ENCODE results near the gene MRC2. TPM values are rescaled to one million over a fixed set of nuclear protein-coding genes. Genes with fewer than 3 reads are reported as not detected.
"Not testable (repeated sequence)": the region's sequence is repeated elsewhere in the genome, so short reads cannot be mapped to it uniquely, and the experiment has no call there.

Gene MRC2
- total RNA-seq, 2 donors from 2014 or later, result 60.3 to 130 TPM

GRCh38 chr17:62692159-62692651, 64.7 kb downstream of the MRC2 start:
- intact Hi-C loops (cut with DNase I), result no loop called here
- DNase-seq (ENCODE audit: low spot score), result no peak

GRCh38 chr17:62692721-62693431, 65.4 kb downstream of the MRC2 start:
- intact Hi-C loops (cut with DNase I), result no loop called here
- no peak for DNase-seq (ENCODE audit: low spot score)

- DNase-seq (ENCODE audit: low spot score), result no peak
- intact Hi-C loops (cut with DNase I), result no loop called here
Measured at GRCh38 chr17:62693616-62694409, 66.3 kb downstream of the MRC2 start.

- intact Hi-C loops (cut with DNase I); DNase-seq (ENCODE audit: low spot score): not testable (repeated sequence)
Measured at GRCh38 chr17:62695093-62695738, 67.7 kb downstream of the MRC2 start.

DNA sequence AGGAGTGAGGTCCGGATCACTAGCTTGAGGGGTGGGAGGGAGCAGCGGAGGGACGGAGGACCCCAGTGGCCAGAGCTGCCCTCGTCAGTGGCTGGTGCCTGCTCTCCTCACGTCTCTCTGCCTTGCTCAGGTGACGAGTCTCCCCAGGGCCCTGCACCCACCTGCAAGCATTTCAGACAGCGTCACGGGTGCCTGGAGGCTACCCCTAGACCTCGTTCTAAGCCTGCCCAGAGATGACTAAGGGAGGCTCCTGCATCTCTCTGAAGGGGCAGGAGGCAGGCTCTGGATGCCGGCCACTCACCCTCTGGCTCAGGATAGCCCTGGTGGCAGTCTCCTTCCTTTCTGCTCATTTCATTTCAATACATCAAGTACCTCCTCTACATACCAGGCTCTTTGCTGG, 68.8 kb downstream of the MRC2 start:
- DNase-seq (ENCODE audit: low spot score), result peak; percentile 66

GRCh38 chr17:62696726-62697490, 69.4 kb downstream of the MRC2 start:
- peak; percentile 81 for DNase-seq (ENCODE audit: low spot score)

More for the DNA sequence above, 68.8 kb downstream of the MRC2 start:
- intact Hi-C loops (cut with DNase I), result no loop called here

GRCh38 chr17:62698459-62698858, 71.0 kb downstream of the MRC2 start:
- intact Hi-C loops (cut with DNase I), result not testable (repeated sequence)
- peak; percentile 54 for DNase-seq (ENCODE audit: low spot score)

More at GRCh38 chr17:62696726-62697490, 69.4 kb downstream of the MRC2 start:
- intact Hi-C loops (cut with DNase I), result no loop called here

DNA sequence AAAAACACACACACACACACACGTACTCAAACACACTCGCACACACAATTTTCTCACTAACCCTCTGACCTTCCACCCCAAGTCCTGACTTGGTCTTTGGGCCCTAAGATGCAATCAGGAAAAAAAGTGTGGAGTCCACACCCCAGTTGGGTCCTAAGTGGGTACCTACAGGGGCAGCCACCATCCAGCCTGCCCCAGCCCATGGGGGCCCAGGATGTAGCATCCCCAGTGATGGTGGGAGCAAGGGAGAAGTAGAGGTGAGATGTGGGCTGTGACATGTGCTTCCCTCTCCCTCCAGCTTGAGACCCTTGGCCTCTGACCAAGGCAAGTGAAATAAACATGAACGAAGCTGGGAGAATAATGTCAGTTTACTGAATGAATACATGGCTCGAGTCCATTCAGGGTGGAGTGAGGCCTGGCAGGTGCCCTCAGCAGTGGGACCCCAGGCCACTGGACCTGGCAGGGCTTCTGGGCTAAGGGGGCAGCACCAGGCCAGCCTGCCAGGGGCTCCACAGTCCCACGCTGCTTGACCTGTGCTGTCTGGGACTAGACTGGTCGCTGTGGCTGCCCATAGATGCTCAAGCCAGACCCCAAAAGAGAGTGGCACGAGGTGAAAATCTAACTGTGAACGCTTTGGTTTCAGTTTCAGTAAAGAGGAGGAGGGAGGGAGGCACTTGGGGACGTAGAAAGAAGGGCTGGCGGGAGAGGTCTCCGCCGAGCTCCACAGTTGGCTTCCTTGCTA, 73.7 kb downstream of the MRC2 start:
- DNase-seq (ENCODE audit: low spot score), result peak; percentile 54
- intact Hi-C loops (cut with DNase I), result loop anchor here (5.0 kb wide), 2 partner anchors 266 to 711 kb away; partner anchors contain the start of gene TANC2 (in 1 of the 2)

GRCh38 chr17:62701706-62702085, 74.2 kb downstream of the MRC2 start:
- intact Hi-C loops (cut with DNase I), result loop anchor here (5.0 kb wide), 2 partner anchors 266 to 711 kb away; partner anchors contain the start of gene TANC2 (in 1 of the 2)
- peak; percentile 55 for DNase-seq (ENCODE audit: low spot score)

DNA sequence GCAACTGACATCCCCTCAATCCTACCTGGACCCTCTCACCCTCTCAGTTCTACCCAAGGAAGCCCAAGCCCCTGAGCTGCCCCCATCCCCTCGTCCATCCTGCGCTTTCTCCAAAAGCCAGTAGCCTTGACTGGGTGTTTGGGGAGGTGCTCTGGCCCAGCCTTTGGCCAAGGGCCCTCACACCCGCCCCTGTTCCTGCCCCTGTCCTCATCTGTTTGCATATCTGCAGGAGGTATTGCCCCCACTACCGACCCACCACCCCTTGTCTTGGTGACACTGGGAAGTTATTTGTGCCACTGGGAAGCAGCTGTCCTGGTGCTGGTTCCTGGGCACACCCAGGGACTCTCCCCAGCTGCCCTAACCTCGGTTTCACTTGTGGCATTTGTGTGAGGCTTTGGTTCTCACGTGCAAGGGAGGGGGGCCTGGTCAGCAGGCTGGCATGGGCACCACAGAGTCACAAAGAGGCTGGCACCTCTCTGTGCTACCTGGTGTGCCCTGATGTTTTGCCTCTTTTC, 75.3 kb downstream of the MRC2 start:
- peak; percentile 46 for DNase-seq (ENCODE audit: low spot score)
- intact Hi-C loops (cut with DNase I), result loop anchor here (5.0 kb wide), 2 partner anchors 264 to 709 kb away; partner anchors contain the start of gene TANC2 (in 1 of the 2)

- intact Hi-C loops (cut with DNase I), result loop anchor here (5.0 kb wide), 2 partner anchors 264 to 709 kb away; partner anchors contain the start of gene TANC2 (in 1 of the 2)
- DNase-seq (ENCODE audit: low spot score), result peak; percentile 83
Measured at GRCh38 chr17:62703261-62703775, 75.8 kb downstream of the MRC2 start.

DNA sequence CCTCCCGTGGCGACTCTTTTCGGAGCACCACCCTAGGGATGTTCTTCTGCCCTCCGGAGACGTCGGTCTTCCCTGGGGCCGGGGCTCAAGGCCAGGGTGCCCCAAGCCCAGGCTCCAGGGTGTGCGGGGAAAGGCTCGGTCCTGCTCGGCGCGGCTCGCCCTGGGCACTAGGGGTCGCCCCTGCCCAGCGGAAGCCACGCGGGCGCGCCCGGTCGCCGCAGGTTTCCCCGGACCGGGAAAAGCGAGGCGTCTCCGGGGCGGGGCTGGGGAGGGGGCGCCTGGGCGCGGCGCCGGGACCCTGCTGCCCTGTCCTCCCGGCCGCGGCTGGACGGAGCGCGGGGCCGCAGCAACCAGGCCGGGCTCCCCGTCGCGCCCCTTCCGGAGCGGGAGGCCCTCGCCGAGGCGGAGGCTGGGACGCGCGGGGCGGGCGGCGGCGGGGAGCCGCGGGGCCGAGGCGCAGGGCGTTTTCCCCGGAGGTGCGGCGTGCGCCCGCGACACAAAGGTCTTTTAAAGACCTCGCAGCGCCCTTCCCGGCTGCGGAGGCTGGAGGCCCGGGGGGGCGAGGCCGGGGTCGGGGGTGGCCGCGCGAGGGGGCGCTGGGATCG, 76.4 kb downstream of the MRC2 start:
- DNase-seq (ENCODE audit: low spot score), result peak; percentile 94
- intact Hi-C loops (cut with DNase I), result loop anchor here (5.0 kb wide), 2 partner anchors 263 to 708 kb away; partner anchors contain the start of gene TANC2 (in 1 of the 2)

DNA sequence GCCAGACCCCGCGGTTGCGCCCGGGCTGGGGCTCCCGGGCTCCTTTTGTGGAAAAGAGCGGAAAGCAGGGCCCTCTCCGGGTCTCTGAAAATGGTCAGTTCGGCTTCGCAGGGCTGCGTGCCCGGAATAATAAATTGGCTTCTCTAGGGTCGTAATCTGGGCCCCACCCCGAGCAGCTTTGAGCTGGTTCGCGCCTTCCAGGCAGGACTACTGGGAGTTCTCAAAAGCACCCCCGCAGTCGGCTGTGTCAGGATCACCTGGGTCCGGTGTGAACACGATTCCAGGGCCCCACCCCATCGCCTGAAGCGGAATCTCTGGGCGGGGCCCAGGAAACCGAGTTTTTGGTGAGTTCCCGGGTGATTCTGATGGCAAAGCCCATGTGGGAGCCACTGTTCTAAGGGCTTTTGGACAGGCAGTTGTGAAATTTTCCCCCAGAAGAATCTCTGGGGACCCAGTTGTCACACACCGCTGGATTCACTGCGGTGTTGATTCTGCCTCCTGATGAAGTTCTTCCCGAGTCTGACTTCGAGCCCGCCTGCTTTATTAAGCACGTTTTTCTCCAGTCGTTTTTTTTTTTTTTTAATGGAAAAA, 77.0 kb downstream of the MRC2 start:
- intact Hi-C loops (cut with DNase I), result loop anchor here (5.0 kb wide), 2 partner anchors 263 to 708 kb away; partner anchors contain the start of gene TANC2 (in 1 of the 2)
- peak; percentile 79 for DNase-seq (ENCODE audit: low spot score)

DNA sequence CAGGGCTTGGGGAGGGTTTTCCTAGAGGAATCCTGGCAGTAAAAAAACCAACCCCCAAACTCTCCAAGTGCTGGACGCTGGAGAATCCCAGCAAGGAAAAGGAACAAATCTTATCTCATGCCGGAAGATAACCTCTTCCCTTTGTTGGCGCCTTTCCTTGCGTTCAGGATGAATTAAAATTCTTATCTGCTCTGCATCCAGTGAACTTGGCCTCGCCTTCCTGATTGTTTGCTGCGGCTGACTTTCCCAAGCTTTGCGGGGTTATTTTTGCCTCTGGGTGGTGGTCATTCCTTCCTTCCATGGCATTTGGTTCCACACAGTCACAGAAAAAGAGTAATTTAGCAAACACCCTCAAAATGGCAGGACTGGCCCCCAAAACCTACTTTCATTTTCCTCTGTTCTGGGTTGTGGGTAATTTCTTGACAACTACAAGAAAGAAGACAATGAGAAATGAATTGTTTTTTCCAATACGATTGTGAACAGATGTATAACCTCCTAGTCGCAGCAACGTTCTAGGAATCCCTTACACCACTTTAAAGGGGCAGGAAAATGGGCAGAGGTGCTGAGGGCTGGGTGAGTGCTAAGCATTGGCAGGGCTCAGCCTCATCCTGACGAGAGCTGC, 77.8 kb downstream of the MRC2 start:
- intact Hi-C loops (cut with DNase I), result loop anchor here in 1 of 2 donors (5.0 kb wide), 1 partner anchor 262 kb away; the partner anchor contains the start of gene TANC2
- DNase-seq (ENCODE audit: low spot score), result peak; percentile 38

DNA sequence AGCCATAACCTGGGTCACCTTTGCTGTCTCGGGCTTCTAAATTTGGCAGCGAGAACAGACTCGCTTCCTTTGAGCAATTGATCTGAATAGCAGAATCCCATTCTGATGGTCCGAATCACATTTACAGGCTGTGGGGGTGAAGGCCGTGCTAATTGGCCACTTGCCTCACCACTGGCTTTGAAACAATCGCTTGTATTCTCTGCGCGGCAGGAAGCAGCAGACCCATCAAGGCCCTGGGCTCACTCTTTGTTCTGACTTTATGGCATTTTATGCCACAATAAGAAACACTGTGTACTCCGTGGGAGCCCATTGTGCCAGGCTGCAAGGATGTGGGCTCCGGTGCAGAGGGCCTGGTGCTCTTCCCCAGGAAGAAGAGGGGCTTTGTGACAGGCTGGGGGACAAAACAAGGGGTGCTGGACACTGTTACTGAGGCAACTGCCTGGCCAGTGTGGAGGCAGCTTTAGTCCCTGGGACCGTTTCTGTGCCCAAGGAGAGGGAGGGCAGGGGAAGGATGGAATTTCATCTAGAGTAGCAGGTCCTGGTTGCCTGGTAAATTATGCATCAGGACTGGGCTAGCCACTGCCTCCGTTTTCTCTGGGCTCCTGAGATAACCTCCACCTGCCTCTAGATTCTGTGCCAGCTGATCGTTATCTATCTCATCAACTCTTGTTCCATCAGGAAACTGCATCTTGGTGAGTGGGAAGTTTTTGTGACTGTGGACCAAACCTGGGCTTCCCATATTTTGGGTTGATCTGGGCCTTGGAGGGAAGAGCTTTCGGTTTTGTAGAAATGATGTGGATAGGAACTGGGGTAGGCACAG, 78.5 kb downstream of the MRC2 start:
- intact Hi-C loops (cut with DNase I), result loop anchor here in 1 of 2 donors (5.0 kb wide), 1 partner anchor 261 kb away; the partner anchor contains the start of gene TANC2
- DNase-seq (ENCODE audit: low spot score), result peak; percentile 59

All from posterior vena cava (tissue), 2 donors.